Liver (tissue), 9 donors: ENCODE results near the gene HBZ. TPM values are rescaled to one million over a fixed set of nuclear protein-coding genes. Genes with fewer than 3 reads are reported as not detected.

Source experiments
- DNase-seq: peaks from one replicate; pipeline ENCODE4 v3.0.0-alpha.2; 2017; ENCODE audit warnings: low spot score
- H3K27ac ChIP-seq, 2 donors: one replicate each; pipeline ENCODE4 v1.7.0; 2013; ENCODE audit warnings: inconsistent platforms in 2 of 2, low read length in 2 of 2, control low read depth in 1 of 2, low read depth in 1 of 2, mild to moderate bottlenecking in 1 of 2
- H3K27me3 ChIP-seq, 4 donors: one replicate each; pipeline versions ENCODE4 v1.6.1 to v1.7.0; 2013; ENCODE audit warnings: low read length in 3 of 4, inconsistent platforms in 1 of 4, mild to moderate bottlenecking in 1 of 4, moderate library complexity in 1 of 4; ENCODE audit not compliant: control insufficient read depth in 4 of 4, insufficient read depth in 4 of 4
- H3K36me3 ChIP-seq, 4 donors: one replicate each; pipeline versions ENCODE4 v1.6.1 to v1.7.0; 2013; ENCODE audit warnings: low read length in 3 of 4, mild to moderate bottlenecking in 3 of 4, low read depth in 1 of 4, moderate library complexity in 1 of 4; ENCODE audit not compliant: control insufficient read depth in 4 of 4, insufficient read depth in 3 of 4
- H3K4me1 ChIP-seq, 4 donors: one replicate each; pipeline versions ENCODE4 v1.6.1 to v1.7.0; 2013; ENCODE audit warnings: low read length in 3 of 4, mild to moderate bottlenecking in 3 of 4, moderate library complexity in 1 of 4; ENCODE audit not compliant: control insufficient read depth in 4 of 4, insufficient read depth in 4 of 4
- H3K4me3 ChIP-seq, 3 donors: one replicate each; pipeline versions ENCODE4 v1.6.1 to v1.7.0; 2013; ENCODE audit warnings: low read length in 3 of 3, control low read depth in 1 of 3, low read depth in 1 of 3, mild to moderate bottlenecking in 1 of 3
- H3K9ac ChIP-seq, 2 donors: one replicate each; pipeline ENCODE4 v1.7.0; 2013; ENCODE audit warnings: low read length in 2 of 2, mild to moderate bottlenecking in 2 of 2, moderate library complexity in 2 of 2, control low read depth in 1 of 2, low read depth in 1 of 2
- H3K9me3 ChIP-seq, 4 donors: one replicate each; pipeline versions ENCODE4 v1.6.1 to v1.7.0; 2013; ENCODE audit warnings: low read length in 3 of 4; ENCODE audit not compliant: control insufficient read depth in 4 of 4
- ATF3 ChIP-seq: IDR thresholded peaks from 2 replicates; pipeline ENCODE4 v1.6.1; 2016; ENCODE audit warnings: antibody characterized with exemption
- CTCF ChIP-seq: fragments of 150-350 bp; IDR thresholded peaks from 2 replicates; pipeline ENCODE4 v1.5.1; 2017; ENCODE audit warnings: improper control_type of control experiment, low read depth, low read length; ENCODE audit not compliant: missing input control
- EGR1 ChIP-seq, 2 donors: IDR thresholded peaks; 2 replicates each; pipeline ENCODE4 v1.6.1; 2016 to 2018; ENCODE audit warnings: antibody characterized with exemption in 2 of 2, low read depth in 2 of 2
- FOXA2 ChIP-seq: IDR thresholded peaks from 2 replicates; pipeline ENCODE4 v1.6.1; 2016; ENCODE audit warnings: antibody characterized with exemption
- GABPA ChIP-seq, 2 donors: IDR thresholded peaks in 1 of 2; conservative IDR thresholded peaks in 1 of 2; 2 replicates each; pipeline ENCODE4 v1.6.1; 2016; ENCODE audit warnings: antibody characterized with exemption in 2 of 2, mild to moderate bottlenecking in 1 of 2, moderate library complexity in 1 of 2
- HNF4A ChIP-seq, 2 donors: conservative IDR thresholded peaks; 2 replicates each; pipeline ENCODE4 v1.6.1; 2016; ENCODE audit warnings: antibody characterized with exemption in 2 of 2, mild to moderate bottlenecking in 2 of 2
- HNF4G ChIP-seq: IDR thresholded peaks from 2 replicates; pipeline ENCODE4 v1.6.1; 2016; ENCODE audit warnings: antibody characterized with exemption
- JUND ChIP-seq, 2 donors: IDR thresholded peaks; 2 replicates each; pipeline ENCODE4 v1.6.1; 2016; ENCODE audit warnings: antibody characterized with exemption in 2 of 2
- MAX ChIP-seq: IDR thresholded peaks from 2 replicates; pipeline ENCODE4 v1.6.1; 2016; ENCODE audit warnings: antibody characterized with exemption
- NR2F2 ChIP-seq: IDR thresholded peaks from 2 replicates; pipeline ENCODE4 v1.6.1; 2016; ENCODE audit warnings: antibody characterized with exemption
- RAD21 ChIP-seq, 2 donors: IDR thresholded peaks; 2 replicates each; pipeline ENCODE4 v1.6.1; 2016; ENCODE audit warnings: antibody characterized with exemption in 2 of 2, mild to moderate bottlenecking in 2 of 2
- REST ChIP-seq: IDR thresholded peaks from 2 replicates; pipeline ENCODE4 v1.6.1; 2016; ENCODE audit warnings: antibody characterized with exemption, mild to moderate bottlenecking
- SP1 ChIP-seq: IDR thresholded peaks from 2 replicates; pipeline ENCODE4 v1.6.1; 2018; ENCODE audit warnings: antibody characterized with exemption, mild to moderate bottlenecking
- YY1 ChIP-seq: IDR thresholded peaks from 2 replicates; pipeline ENCODE4 v1.6.1; 2016; ENCODE audit warnings: antibody characterized with exemption, mild to moderate bottlenecking
- ZBTB33 ChIP-seq: IDR thresholded peaks from 2 replicates; pipeline ENCODE4 v1.6.1; 2016; ENCODE audit warnings: antibody characterized with exemption
- WGBS: extraction: QIAGEN DNeasy Blood & Tissue Kit; methylation state at CpG from one replicate; pipeline ENCODE4 v1.1.7; 2013; 5-methylcytosine and 5-hydroxymethylcytosine counted together
- polyA plus RNA-seq, 2 donors: library from polyadenylated mRNA; stranded (reverse) in 1 of 2; unstranded in 1 of 2; fragments of 200-250 nt in 1 of 2; fragments of >200 nt in 1 of 2; fragmentation: Nextera tagmentation in 1 of 2; extraction: Ambion mirVana in 1 of 2; gene quantifications; one replicate each; pipeline versions ENCODE4 v1.2.1 to v1.2.3, GENCODE V29; 2013 to 2015
- total RNA-seq, 2 donors: library from RNA; depleted of rRNA; stranded (reverse); fragments of >200 nt; gene quantifications; one replicate each; pipeline ENCODE4 v1.2.3, GENCODE V29; 2014
- donor health status: healthy.
- donor health status: healthy.
- donor health status: healthy.
- donor health status: healthy.
- donor health status: healthy.

The HBZ gene
- total and polyA plus RNA-seq, 4 donors: 55.8 TPM; not detected in 3

- Histone ChIP-seq H3K9me3 (no peaks in the 10 kb centered on the region), H3K36me3 (peaks cover 27 to 70% (median 58%) of the 10 kb centered on the region in 4 donors), H3K27me3 (no peaks in the 10 kb centered on the region), H3K9ac (no peak overlapping the region), H3K27ac (no peak overlapping the region), H3K4me3 (no peak overlapping the region), H3K4me1 (no peaks in the 10 kb centered on the region)
- DNase-seq: no peak
- 96% methylated on average over 11 of the region's 11 CpGs for WGBS
- TF ChIP-seq HNF4A (conservative IDR thresholded peaks at IDR 0.05): no peak
- TF ChIP-seq JUND (IDR thresholded peaks at IDR 0.05): no peak
- TF ChIP-seq FOXA2: no peak
- no peak for TF ChIP-seq MAX
- TF ChIP-seq YY1: no peak
- TF ChIP-seq EGR1 (IDR thresholded peaks at IDR 0.05; ENCODE audit: low read depth in 2 of 2): no peak
- TF ChIP-seq ZBTB33: no peak
- TF ChIP-seq NR2F2: no peak
- TF ChIP-seq HNF4G: no peak
Measured at GRCh38 chr16:192686-193085, 40.2 kb downstream of the HBZ start.

GRCh38 chr16:193441-193840, 41.0 kb downstream of the HBZ start:
- H3K9me3 ChIP-seq: no peaks in the 10 kb centered on the region
- no peak overlapping the region for H3K27ac ChIP-seq
- H3K4me1 ChIP-seq: no peaks in the 10 kb centered on the region
- peaks cover 27 to 74% (median 60%) of the 10 kb centered on the region in 4 donors for H3K36me3 ChIP-seq
- no peak overlapping the region for H3K4me3 ChIP-seq
- no peak for DNase-seq
- no peaks in the 10 kb centered on the region for H3K27me3 ChIP-seq
- TF ChIP-seq FOXA2: no peak
- TF ChIP-seq ZBTB33: no peak
- no peak for TF ChIP-seq ATF3
- no peak for TF ChIP-seq HNF4A (conservative IDR thresholded peaks at IDR 0.05)
- no peak for TF ChIP-seq SP1
- H3K9ac ChIP-seq: no peak overlapping the region
- WGBS: 96% methylated on average over 13 of the region's 15 CpGs

- Histone ChIP-seq H3K9me3 (no peaks in the 10 kb centered on the region), H3K4me1 (no peaks in the 10 kb centered on the region), H3K4me3 (no peak overlapping the region), H3K27ac (no peak overlapping the region), H3K36me3 (peaks cover 27 to 66% (median 56%) of the 10 kb centered on the region in 4 donors), H3K9ac (no peak overlapping the region), H3K27me3 (no peaks in the 10 kb centered on the region)
- no peak for DNase-seq
- WGBS: 91% methylated on average over 6 of the region's 6 CpGs
- TF ChIP-seq RAD21 (IDR thresholded peaks at IDR 0.05) (no peak), CTCF (no peak), ZBTB33 (no peak), SP1 (no peak), REST (no peak), HNF4A (conservative IDR thresholded peaks at IDR 0.05) (no peak), GABPA (IDR thresholded peaks at IDR 0.05 in 1 of 2, conservative IDR thresholded peaks at IDR 0.05 in 1 of 2) (no peak), HNF4G (no peak), MAX (no peak)
Measured at GRCh38 chr16:194516-194915, 42.1 kb downstream of the HBZ start.
